B cell (primary cell): ENCODE measurements around the gene FBXW4. TPM values are rescaled to one million over a fixed set of nuclear protein-coding genes. Genes with fewer than 3 reads are reported as not detected.

Experiments used
- ATAC-seq: fragments of 200-7000 bp; cut with Tn5 transposase; one replicate; pipeline ENCODE4 v1.10.0; 2021; ENCODE audit warnings: low read depth, mild to moderate bottlenecking, moderate number of reproducible peaks, moderate library complexity
- CTCF ChIA-PET: fragments of 350-600 bp; sonication (Branson Sonifier 250); formaldehyde crosslinking; loops from one replicate; lab custom pipeline; 2021; ENCODE audit warnings: antibody characterized with exemption, inconsistent platforms; lab: Charles Lee
- POLR2A ChIA-PET: fragments of 350-600 bp; sonication (Branson Sonifier 250); formaldehyde crosslinking; loops from one replicate; lab custom pipeline; 2021; ENCODE audit warnings: antibody characterized with exemption; lab: Charles Lee
- DNase-seq: peaks from one replicate; pipeline ENCODE4 v3.0.0; 2013
- H2AFZ ChIP-seq: 2 replicates; pipeline ENCODE4 v1.6.1; 2012; ENCODE audit warnings: mild to moderate bottlenecking, low read depth, low read length; ENCODE audit not compliant: insufficient read depth, poor library complexity, severe bottlenecking
- H3K27ac ChIP-seq, 2 donors: 1 replicate in 1 of 2; 2 replicates in 1 of 2; pipeline ENCODE4 v1.5.1; 2012 to 2013; ENCODE audit warnings: low read length in 2 of 2, mild to moderate bottlenecking in 2 of 2, moderate library complexity in 1 of 2
- H3K27me3 ChIP-seq, 4 experiments: fragments of 200-600 bp in 1 of 4; sonication (generic) in 1 of 4; replicated peaks in 1 of 4; 1 replicate in 2 of 4; 2 replicates in 2 of 4; pipeline versions ENCODE4 v1.6.1 to v1.7.0; 2013 to 2016; ENCODE audit warnings: low read length in 3 of 4, mild to moderate bottlenecking in 2 of 4, mixed read lengths in 1 of 4, moderate library complexity in 1 of 4; ENCODE audit not compliant: insufficient read depth in 4 of 4, control insufficient read depth in 3 of 4; ENCODE audit errors: control extremely low read depth in 1 of 4
- H3K36me3 ChIP-seq, 2 experiments: replicated peaks in 1 of 2; 1 replicate in 1 of 2; 2 replicates in 1 of 2; pipeline versions ENCODE4 v1.6.1 to v1.7.1; 2013; ENCODE audit warnings: low read length in 1 of 2; ENCODE audit not compliant: insufficient read depth in 2 of 2, control insufficient read depth in 1 of 2; ENCODE audit errors: control extremely low read depth in 1 of 2, extremely low read depth in 1 of 2
- H3K4me1 ChIP-seq, 2 donors: fragments of 200-600 bp in 1 of 2; sonication (generic) in 1 of 2; 1 replicate in 1 of 2; 2 replicates in 1 of 2; pipeline versions ENCODE4 v1.5.1 to v1.6.1; 2013 to 2017; ENCODE audit warnings: low read length in 2 of 2; ENCODE audit not compliant: control insufficient read depth in 2 of 2, insufficient read depth in 2 of 2
- H3K4me2 ChIP-seq: replicated peaks from 2 replicates; pipeline ENCODE3; 2012; ENCODE audit warnings: mild to moderate bottlenecking, low read depth, low read length; ENCODE audit not compliant: poor library complexity, severe bottlenecking
- H3K4me3 ChIP-seq, 5 experiments: fragments of 200-600 bp in 1 of 5; sonication (generic) in 1 of 5; 1 replicate in 3 of 5; 2 replicates in 2 of 5; pipeline versions ENCODE4 v1.5.1 to v1.7.0; 2011 to 2016; ENCODE audit warnings: low read length in 4 of 5, mild to moderate bottlenecking in 4 of 5, low read depth in 2 of 5, control low read depth in 1 of 5, moderate library complexity in 1 of 5; ENCODE audit not compliant: insufficient read depth in 1 of 5; ENCODE audit errors: control extremely low read depth in 1 of 5, extremely low read depth in 1 of 5
- H3K79me2 ChIP-seq: fragments of 200-600 bp; sonication (generic); one replicate; pipeline ENCODE4 v1.6.0; 2016; ENCODE audit warnings: low read length; ENCODE audit not compliant: control insufficient read depth, insufficient read depth
- H3K9ac ChIP-seq: fragments of 200-600 bp; sonication (generic); 2 replicates; pipeline ENCODE4 v1.6.1; 2017; ENCODE audit warnings: mild to moderate bottlenecking, low read length, moderate library complexity
- H3K9me3 ChIP-seq, 3 donors: one replicate each; pipeline versions ENCODE4 v1.6.1 to v1.7.1; 2013; ENCODE audit warnings: low read length in 2 of 3; ENCODE audit not compliant: control insufficient read depth in 2 of 3, insufficient read depth in 1 of 3; ENCODE audit errors: control extremely low read depth in 1 of 3
- H4K20me1 ChIP-seq: 2 replicates; pipeline ENCODE4 v1.6.0; 2012; ENCODE audit warnings: mild to moderate bottlenecking, low read length; ENCODE audit not compliant: insufficient read depth, control insufficient read depth, poor library complexity, severe bottlenecking
- H3K27ac Mint-ChIP-seq: one replicate; pipeline ENCODE4 v1.8.0; 2021; ENCODE audit warnings: mixed read lengths
- H3K27me3 Mint-ChIP-seq: one replicate; pipeline ENCODE4 v1.8.0; 2021; ENCODE audit warnings: mixed read lengths
- H3K4me1 Mint-ChIP-seq: one replicate; pipeline ENCODE4 v1.8.0; 2021; ENCODE audit warnings: mixed read lengths
- H3K4me3 Mint-ChIP-seq: one replicate; pipeline ENCODE4 v1.8.0; 2021; ENCODE audit warnings: mixed read lengths
- H3K9me3 Mint-ChIP-seq: one replicate; pipeline ENCODE4 v1.8.0; 2022; ENCODE audit warnings: mixed read lengths; ENCODE audit not compliant: insufficient read depth
- EZH2 ChIP-seq: IDR thresholded peaks from 2 replicates; pipeline ENCODE4 v1.6.1; 2012; ENCODE audit warnings: borderline replicate concordance, low read depth, mild to moderate bottlenecking, moderate library complexity, low read length; ENCODE audit not compliant: insufficient read depth, poor library complexity, severe bottlenecking
- WGBS: methylation state at CpG from one replicate; pipeline ENCODE4 v1.1.5; 2013; ENCODE audit warnings: missing lambda C conversion rate; ENCODE audit not compliant: insufficient coverage; 5-methylcytosine and 5-hydroxymethylcytosine counted together
- intact Hi-C: fragments of 100-400 bp; cut with micrococcal nuclease; formaldehyde crosslinking; loops from one replicate; pipeline ENCODE4 v1.10.0; 2022
- polyA plus RNA-seq: library from polyadenylated mRNA; depleted of rRNA; stranded (reverse); fragments of >200 nt; gene quantifications from 2 replicates; pipeline ENCODE4 v1.2.3, GENCODE V29; 2012
- total RNA-seq, 2 donors: library from RNA; stranded (reverse); fragments of 120-200 nt in 1 of 2; gene quantifications; 1 replicate in 1 of 2; 2 replicates in 1 of 2; pipeline versions ENCODE4 v1.2.3 to v1.2.4, GENCODE V29; 2013 to 2022
- TF ChIP-seq, protein P1 (sequence below): fragments of 200-600 bp; IDR thresholded peaks from one replicate; pipeline ENCODE4 v1.8.0; 2022; ENCODE audit warnings: antibody characterized with exemption, mild to moderate bottlenecking

Gene FBXW4
- total and polyA plus RNA-seq, 2 donors (not counting 1 experiment from before 2014, with no cell fraction given) = 72.9 to 99.6 TPM

DNA sequence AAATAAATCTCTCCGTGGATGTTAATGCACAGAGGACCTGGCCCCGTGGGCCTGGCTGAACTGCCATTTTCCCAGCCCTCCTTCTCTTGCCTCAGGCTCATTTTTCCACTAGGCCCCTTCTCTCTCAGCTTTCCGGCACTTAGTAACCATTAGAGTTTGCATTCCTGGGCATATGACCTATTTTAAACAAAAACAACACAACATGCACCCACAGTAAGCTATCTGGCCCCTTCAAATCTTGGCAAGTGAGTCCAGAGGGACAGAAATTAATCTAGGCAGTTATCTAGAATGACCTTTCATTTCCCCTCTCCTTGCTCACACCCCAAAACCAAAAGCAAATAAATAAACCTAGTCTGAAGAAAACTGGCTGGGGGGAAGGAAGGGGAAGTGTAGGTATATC is 11.7 kb downstream of the FBXW4 start:
- H3K79me2 ChIP-seq = peaks cover 78% of the 10 kb centered on the region

DNA sequence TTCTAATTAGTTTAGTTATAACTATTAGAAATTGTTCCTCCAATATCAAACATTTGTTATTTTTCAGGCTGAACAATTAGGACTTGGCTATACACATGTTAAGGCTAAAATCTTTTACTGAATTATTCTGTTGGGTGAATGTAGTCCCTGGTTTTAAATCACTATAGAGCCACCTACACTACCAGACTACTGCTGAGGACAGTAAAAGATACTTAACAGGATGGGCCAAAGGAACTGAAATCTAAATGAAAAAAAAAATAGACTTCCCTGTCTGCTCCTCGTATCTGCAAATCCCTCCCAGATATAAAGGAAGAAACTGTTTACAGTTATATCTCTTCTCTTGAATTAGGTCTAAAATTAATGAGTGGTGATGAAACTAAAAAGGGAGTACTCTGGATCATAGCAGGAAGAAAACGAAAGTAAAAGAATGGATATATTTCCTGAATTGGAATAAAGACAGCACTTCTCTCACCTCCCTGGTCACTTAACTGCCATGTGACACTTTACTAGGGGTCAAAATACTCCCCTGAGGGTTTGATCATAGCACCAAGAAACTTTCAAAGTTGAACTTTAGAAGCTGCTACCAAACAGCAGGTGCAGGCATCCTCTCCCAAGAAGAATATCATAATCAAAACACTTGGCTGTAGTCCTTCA is 12.7 kb downstream of the FBXW4 start:
- no peak overlapping the region for H2AFZ ChIP-seq
- peaks cover 78% of the 10 kb centered on the region for H3K79me2 ChIP-seq
- H3K4me1 Mint-ChIP-seq = peaks cover 41% of the 10 kb centered on the region
- ChIA-PET POLR2A (no interaction called here), CTCF (no interaction called here)
- H3K9ac ChIP-seq = no peak overlapping the region
- no peak overlapping the region for H3K27ac Mint-ChIP-seq
- peaks cover 65% of the 10 kb centered on the region for H4K20me1 ChIP-seq
- ATAC-seq (no peak), DNase-seq (no peak)
- H3K4me2 ChIP-seq = no peak overlapping the region
- no peaks in the 10 kb centered on the region for H3K9me3 Mint-ChIP-seq
- no peaks in the 10 kb centered on the region for H3K27me3 Mint-ChIP-seq
- H3K27me3 ChIP-seq = no peaks in the 10 kb centered on the region
- TF ChIP-seq, protein P1, sequence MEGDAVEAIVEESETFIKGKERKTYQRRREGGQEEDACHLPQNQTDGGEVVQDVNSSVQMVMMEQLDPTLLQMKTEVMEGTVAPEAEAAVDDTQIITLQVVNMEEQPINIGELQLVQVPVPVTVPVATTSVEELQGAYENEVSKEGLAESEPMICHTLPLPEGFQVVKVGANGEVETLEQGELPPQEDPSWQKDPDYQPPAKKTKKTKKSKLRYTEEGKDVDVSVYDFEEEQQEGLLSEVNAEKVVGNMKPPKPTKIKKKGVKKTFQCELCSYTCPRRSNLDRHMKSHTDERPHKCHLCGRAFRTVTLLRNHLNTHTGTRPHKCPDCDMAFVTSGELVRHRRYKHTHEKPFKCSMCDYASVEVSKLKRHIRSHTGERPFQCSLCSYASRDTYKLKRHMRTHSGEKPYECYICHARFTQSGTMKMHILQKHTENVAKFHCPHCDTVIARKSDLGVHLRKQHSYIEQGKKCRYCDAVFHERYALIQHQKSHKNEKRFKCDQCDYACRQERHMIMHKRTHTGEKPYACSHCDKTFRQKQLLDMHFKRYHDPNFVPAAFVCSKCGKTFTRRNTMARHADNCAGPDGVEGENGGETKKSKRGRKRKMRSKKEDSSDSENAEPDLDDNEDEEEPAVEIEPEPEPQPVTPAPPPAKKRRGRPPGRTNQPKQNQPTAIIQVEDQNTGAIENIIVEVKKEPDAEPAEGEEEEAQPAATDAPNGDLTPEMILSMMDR = no peak
- no peak for TF ChIP-seq EZH2
- intact Hi-C loops = no loop called here
- H3K4me3 Mint-ChIP-seq = no peak overlapping the region
- H3K27ac ChIP-seq = no peak overlapping the region
- H3K4me1 ChIP-seq = peaks cover 0 to 10% of the 10 kb centered on the region in 2 donors
- H3K9me3 ChIP-seq = peaks cover 0 to 5% (median 3%) of the 10 kb centered on the region in 3 donors
- peaks cover 1 to 4% of the 10 kb centered on the region in 2 experiments for H3K36me3 ChIP-seq
- WGBS = no CpG with 5 or more reads among the region's 2 CpGs
- no peak overlapping the region for H3K4me3 ChIP-seq

More for the DNA sequence above, 11.7 kb downstream of the FBXW4 start:
- intact Hi-C loops = no loop called here
- no peak overlapping the region for H3K27ac ChIP-seq
- H3K4me3 ChIP-seq = no peak overlapping the region
- ATAC-seq (no peak), DNase-seq (no peak)
- POLR2A ChIA-PET = no interaction called here
- peaks cover 0 to 6% of the 10 kb centered on the region in 2 experiments for H3K36me3 ChIP-seq
- Mint-ChIP-seq H3K27me3 (no peaks in the 10 kb centered on the region), H3K9me3 (no peaks in the 10 kb centered on the region), H3K4me3 (no peak overlapping the region), H3K27ac (no peak overlapping the region), H3K4me1 (peaks cover 47% of the 10 kb centered on the region)
- no peak overlapping the region for H2AFZ ChIP-seq
- H3K9ac ChIP-seq = no peak overlapping the region
- H3K4me1 ChIP-seq = peaks cover 0 to 10% of the 10 kb centered on the region in 2 donors
- peaks cover 70% of the 10 kb centered on the region for H4K20me1 ChIP-seq
- CTCF ChIA-PET = no interaction called here
- peaks cover 0 to 5% (median 3%) of the 10 kb centered on the region in 3 donors for H3K9me3 ChIP-seq
- WGBS = 100% methylated on average over 3 of the region's 3 CpGs
- no peak for TF ChIP-seq EZH2
- TF ChIP-seq, protein P1 = no peak
- H3K27me3 ChIP-seq = no peaks in the 10 kb centered on the region
- no peak overlapping the region for H3K4me2 ChIP-seq
